ENCODE data around the gene GPANK1.

The GPANK1 gene

DNA sequence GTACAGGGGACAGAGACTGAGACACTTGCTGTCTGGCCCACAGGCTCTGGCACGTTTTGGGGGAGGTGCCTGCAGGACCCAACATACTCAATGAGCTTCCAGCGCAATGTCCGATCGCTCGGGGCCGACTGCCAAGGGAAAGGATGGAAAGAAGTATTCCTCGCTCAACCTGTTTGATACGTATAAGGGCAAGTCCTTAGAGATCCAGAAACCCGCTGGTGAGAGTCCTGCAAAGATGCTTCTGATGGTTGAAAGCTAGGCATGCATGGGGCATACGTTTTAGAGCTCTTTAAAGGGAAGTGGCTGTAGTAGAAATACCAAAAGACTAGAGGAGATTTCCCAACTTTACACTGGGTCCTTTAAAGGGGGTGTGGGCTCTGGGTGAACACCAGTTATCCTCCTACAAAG, 42.1 kb downstream of the GPANK1 start:
- H3K27ac ChIP-seq = peak overlapping the region; percentile 56
- peak; percentile 34 for DNase-seq (ENCODE audit: low spot score)
- TF ChIP-seq, protein P1, sequence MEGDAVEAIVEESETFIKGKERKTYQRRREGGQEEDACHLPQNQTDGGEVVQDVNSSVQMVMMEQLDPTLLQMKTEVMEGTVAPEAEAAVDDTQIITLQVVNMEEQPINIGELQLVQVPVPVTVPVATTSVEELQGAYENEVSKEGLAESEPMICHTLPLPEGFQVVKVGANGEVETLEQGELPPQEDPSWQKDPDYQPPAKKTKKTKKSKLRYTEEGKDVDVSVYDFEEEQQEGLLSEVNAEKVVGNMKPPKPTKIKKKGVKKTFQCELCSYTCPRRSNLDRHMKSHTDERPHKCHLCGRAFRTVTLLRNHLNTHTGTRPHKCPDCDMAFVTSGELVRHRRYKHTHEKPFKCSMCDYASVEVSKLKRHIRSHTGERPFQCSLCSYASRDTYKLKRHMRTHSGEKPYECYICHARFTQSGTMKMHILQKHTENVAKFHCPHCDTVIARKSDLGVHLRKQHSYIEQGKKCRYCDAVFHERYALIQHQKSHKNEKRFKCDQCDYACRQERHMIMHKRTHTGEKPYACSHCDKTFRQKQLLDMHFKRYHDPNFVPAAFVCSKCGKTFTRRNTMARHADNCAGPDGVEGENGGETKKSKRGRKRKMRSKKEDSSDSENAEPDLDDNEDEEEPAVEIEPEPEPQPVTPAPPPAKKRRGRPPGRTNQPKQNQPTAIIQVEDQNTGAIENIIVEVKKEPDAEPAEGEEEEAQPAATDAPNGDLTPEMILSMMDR (conservative IDR thresholded peaks at IDR 0.05; ENCODE audit: low read depth) = no peak
- ChIA-PET POLR2A (ENCODE audit: low non-redundant PET) (interaction anchor here (1.1 to 1.4 kb wide), 2 partner anchors 29 to 30 kb away, joined by 3 to 4 read pairs; partner anchors contain the start of gene BAG6), CTCF (interaction anchor here (0.6 to 0.8 kb wide), 2 partner anchors 42 to 1309 kb away, joined by 3 to 4 read pairs; no protein-coding TSS in a partner anchor)

DNA sequence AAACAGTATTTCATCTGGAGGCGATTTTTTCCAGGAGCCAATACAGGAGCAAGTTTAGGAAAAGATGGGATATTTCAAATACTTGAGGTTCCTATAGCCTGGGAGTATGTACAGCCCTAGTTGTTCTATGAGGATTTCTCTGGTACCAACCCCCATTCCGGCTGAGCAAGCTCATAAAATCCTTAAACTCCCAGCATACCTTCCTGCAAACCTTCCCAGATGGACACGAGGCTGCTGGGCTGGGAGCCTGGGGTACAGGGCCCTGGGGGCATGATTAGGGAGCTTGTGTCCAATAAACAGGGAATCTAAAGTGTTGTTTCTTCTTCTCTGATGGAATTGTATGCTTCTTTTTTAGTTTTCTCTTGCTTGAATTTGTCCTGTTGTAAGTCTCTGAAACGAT, 42.8 kb downstream of the GPANK1 start:
- POLR2A ChIA-PET (ENCODE audit: low non-redundant PET) = interaction anchor here (1.1 kb wide), 1 partner anchor 29 kb away, joined by 3 read pairs; no protein-coding TSS in a partner anchor
- peak overlapping the region; percentile 56 for H3K27ac ChIP-seq
- DNase-seq (ENCODE audit: low spot score) = peak; percentile 23
- CTCF ChIA-PET = no interaction called here
- TF ChIP-seq, protein P1 (conservative IDR thresholded peaks at IDR 0.05; ENCODE audit: low read depth) = no peak

DNA sequence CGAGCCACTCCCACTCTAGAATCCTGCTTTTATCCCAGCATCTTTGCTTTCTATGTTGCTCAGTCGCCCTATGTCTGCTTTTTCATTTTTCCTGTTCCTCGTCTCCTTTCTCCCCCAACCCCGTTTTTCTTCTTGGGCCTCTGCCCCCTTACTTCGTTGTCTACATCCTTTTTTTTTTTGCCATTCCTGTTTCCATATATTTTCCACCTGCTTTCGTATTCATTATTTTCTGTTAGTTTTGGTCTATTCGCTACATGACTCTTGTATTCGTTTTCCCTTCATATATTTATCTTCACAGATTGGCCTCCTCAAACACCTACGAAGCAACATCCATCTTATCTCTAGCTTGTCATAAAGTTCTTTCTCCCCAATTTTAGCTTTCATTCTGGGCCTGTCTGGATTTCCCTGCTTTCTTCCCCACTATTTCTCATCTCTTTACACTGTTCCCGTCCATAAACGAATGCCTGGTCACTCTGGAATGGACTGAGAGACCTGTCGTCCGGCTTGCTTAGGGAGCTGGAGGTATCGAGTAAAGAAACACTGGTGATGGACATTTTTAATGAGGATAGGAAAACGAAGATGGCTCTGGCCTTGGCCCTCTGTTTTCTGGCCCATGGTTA, 43.4 kb downstream of the GPANK1 start:
- POLR2A ChIA-PET (ENCODE audit: low non-redundant PET) = no interaction called here
- CTCF ChIA-PET = no interaction called here
- DNase-seq (ENCODE audit: low spot score) = no peak
- TF ChIP-seq, protein P1 (conservative IDR thresholded peaks at IDR 0.05; ENCODE audit: low read depth) = no peak
- peak overlapping the region; percentile 99 for H3K27ac ChIP-seq

DNA sequence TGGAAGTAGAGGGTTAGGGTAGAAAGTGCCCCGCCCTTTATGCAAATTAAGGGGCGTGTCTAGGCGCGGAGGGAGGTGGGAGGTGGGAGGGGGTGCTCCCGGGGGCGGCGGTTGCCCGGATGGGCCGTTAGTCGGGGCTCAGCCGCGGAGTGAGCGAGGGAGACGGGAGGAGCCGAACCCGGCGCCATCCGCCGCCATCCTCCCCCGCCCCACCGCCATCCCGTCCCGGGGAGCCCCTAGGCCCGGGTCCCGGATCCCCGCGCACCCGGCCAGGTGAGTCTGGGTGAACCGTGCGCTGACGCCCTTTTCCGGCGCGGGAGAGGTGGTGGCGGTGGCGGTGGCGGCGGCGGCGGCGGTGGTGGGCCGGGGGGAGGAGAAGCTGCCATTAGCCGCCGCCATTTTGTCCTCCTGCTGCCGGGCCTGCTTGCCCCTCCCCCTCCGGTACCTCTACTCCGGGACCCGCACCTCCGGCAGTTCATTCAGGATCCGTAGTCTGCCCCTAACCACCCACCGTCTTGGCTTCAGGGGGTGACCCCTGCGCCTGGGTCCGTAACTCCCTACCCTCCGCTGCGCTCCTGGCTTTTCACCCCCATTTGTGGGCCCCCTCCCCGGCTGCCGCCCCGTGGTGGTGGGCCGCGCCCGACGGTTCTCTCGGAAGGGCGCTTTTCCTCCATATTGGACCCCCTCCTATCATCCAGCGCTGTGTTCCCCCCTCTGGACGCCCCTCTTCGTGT, 44.0 kb downstream of the GPANK1 start, which contains the start of gene PRRC2A:
PRRC2A (plus strand) TSS at position 130 of the 734 bp plus-strand sequence. CDS start 2,075 bp downstream, outside the sequence.
- peak; percentile 73 for DNase-seq (ENCODE audit: low spot score)
- TF ChIP-seq, protein P1 (conservative IDR thresholded peaks at IDR 0.05; ENCODE audit: low read depth) = no peak
- POLR2A ChIA-PET (ENCODE audit: low non-redundant PET) = no interaction called here
- CTCF ChIA-PET = interaction anchor here (0.9 kb wide), 1 partner anchor 22 kb away, joined by 3 read pairs; no protein-coding TSS in a partner anchor
- H3K27ac ChIP-seq = peak within 1 kb of the TSS; percentile 99

DNA sequence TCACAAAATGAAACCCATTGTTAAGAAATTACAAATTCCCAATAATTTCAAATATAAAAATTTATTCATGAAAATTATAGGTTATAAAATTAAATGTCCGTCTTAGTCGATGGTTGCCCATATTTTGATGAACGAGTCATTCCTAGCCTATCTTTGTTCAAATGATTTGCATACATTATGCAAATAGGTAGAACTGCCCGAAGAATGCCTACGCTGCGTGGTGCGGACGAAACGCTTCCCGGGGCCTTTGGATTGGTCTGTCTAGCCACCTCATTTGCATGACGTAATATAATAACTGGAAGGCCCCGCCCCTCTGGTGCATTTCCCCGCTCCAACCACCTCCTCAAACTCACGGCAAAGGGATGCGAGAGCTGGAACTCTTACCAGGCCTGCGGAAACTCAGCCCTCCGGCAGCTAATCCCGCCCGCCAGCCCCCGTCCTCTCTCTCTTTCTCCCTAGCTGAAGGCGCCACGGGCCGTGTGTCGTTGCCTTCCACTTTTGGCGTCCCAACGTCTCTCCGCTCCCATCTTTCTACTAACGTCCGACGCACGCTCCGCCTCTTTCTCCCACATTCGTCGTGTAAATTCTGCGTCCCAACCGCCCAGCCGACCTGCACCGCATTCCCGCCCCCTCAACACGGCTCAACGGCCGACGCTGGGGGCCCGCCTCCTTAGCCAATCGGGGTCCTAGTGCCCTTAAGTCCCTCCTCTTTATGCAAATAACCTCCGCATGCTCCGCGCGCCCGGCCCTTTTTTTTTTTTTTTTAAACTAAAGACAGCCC, 44.8 kb downstream of the GPANK1 start:
- CTCF ChIA-PET = interaction anchor here (0.7 to 0.9 kb wide), 2 partner anchors 21 to 187 kb away, joined by 3 to 4 read pairs; partner anchors contain the start of gene LSM2
- POLR2A ChIA-PET (ENCODE audit: low non-redundant PET) = no interaction called here
- DNase-seq (ENCODE audit: low spot score) = peak; percentile 99
- H3K27ac ChIP-seq = peak overlapping the region; percentile 99
- TF ChIP-seq, protein P1 (conservative IDR thresholded peaks at IDR 0.05; ENCODE audit: low read depth) = no peak

DNA sequence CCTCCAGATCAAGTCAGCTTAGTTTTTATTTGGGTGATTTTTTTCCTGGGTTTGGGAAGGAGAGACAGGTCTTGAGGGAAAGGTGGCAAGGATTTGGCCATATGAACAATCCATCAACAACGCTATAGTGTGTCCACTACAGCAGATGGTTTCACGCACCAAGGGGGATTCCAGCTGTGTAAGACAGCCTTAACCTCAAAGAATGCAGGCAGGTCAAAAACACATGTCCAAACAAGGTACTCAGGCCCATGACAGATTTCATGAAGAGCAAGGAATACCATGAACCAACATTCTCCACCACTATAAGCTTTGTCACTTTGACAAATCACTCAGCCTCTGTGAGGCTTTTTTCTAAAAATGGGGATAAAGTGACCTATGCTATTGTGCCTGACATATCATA, 47.8 kb downstream of the GPANK1 start:
- ChIA-PET POLR2A (ENCODE audit: low non-redundant PET) (no interaction called here), CTCF (interaction anchor here (0.6 kb wide), 1 partner anchor 1316 kb away, joined by 5 read pairs; no protein-coding TSS in a partner anchor)
- H3K27ac ChIP-seq = no peak overlapping the region
- no peak for DNase-seq (ENCODE audit: low spot score)
- TF ChIP-seq, protein P1 (conservative IDR thresholded peaks at IDR 0.05; ENCODE audit: low read depth) = no peak

Data from RWPE1 (cell line).